GM12892 (cell line): ENCODE data around the gene SPATA46.

Experiments
- POLR2A ChIP-seq: IDR thresholded peaks from 2 replicates; pipeline ENCODE4 v1.6.1; 2011; ENCODE audit warnings: low read depth, low read length, control low read depth
- TAF1 ChIP-seq: IDR thresholded peaks from 2 replicates; pipeline ENCODE4 v1.6.1; 2011; ENCODE audit warnings: low read depth, mild to moderate bottlenecking, control low read depth, low read length, borderline replicate concordance

DNA sequence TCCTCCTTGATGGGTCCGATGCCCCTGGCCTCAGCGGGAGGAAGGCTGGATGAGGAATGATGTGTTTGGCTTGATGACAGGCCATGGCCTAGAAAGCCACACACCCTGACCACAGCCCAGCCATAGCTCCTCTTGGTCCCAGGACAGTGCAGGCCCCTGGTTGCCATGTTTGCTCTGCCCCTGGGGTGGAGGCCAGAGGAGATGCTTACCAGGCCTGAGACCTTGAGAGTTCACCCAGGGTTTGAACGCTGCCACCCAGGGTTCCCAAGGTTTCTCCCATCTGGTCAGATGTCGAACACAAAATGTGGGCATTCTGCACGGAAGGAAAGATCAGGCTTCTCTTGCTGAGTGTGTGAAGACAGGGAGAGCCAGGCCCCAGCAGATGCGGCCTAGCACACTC lies 7.5 kb upstream of the SPATA46 start:
- TF ChIP-seq POLR2A (no peak), TAF1 (no peak)
